Activated CD4-positive, alpha-beta T cell treated with anti-CD3 and anti-CD28 coated beads, Interleukin-2, amount 50 U/mL, for 16 hours (primary cell): ENCODE results near the gene DRP2.
"Not testable (repeated sequence)": the region's sequence is repeated elsewhere in the genome, so short reads cannot be mapped to it uniquely, and the experiment has no call there.

Experiments used
- DNase-seq: peaks from one replicate; pipeline ENCODE4 v3.0.0-alpha.2; 2020

Gene DRP2, protein sequence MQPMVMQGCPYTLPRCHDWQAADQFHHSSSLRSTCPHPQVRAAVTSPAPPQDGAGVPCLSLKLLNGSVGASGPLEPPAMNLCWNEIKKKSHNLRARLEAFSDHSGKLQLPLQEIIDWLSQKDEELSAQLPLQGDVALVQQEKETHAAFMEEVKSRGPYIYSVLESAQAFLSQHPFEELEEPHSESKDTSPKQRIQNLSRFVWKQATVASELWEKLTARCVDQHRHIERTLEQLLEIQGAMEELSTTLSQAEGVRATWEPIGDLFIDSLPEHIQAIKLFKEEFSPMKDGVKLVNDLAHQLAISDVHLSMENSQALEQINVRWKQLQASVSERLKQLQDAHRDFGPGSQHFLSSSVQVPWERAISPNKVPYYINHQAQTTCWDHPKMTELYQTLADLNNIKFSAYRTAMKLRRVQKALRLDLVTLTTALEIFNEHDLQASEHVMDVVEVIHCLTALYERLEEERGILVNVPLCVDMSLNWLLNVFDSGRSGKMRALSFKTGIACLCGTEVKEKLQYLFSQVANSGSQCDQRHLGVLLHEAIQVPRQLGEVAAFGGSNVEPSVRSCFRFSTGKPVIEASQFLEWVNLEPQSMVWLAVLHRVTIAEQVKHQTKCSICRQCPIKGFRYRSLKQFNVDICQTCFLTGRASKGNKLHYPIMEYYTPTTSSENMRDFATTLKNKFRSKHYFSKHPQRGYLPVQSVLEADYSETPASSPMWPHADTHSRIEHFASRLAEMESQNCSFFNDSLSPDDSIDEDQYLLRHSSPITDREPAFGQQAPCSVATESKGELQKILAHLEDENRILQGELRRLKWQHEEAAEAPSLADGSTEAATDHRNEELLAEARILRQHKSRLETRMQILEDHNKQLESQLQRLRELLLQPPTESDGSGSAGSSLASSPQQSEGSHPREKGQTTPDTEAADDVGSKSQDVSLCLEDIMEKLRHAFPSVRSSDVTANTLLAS

DNA sequence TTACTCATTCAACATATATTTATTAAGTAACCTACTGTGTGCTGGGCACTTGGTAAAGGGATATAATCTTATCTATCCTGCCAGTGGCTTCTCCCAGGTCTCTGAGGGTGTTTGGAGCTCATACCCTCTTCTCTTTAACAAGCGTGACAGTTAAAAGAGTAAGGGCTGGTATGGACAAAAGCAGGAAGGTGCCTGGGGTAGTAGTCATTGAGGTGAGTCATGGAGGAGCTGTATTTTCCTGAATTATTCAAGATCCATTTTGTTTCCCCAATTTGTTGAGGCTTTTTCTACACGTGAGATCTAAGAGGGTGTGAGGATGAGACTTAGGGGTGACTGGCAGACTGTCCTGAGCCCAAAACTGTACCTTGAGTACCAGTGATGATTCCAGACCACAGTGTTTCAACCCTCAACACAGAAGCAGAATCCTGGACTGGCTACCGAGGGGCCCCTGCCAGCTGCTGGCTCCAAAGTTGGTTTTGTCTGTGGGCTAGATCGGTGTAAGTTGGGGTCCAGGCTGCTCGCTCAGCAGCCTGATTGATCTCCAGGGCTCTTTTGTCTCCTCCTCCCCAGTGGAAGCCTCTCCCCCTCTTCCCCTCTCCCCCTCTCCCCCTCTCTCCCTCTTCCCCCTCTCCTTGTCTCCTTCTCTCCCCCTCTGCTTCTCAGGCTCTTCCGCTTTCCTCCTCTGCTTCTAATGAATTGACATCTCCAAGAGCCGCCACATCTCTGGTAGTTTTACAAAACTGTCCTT is at the start of gene DRP2:
TSS of gene DRP2 (plus strand) at position 671 of the 748 bp plus-strand sequence. CDS start 11,862 bp downstream, outside the sequence.
- no peak for DNase-seq

DNA sequence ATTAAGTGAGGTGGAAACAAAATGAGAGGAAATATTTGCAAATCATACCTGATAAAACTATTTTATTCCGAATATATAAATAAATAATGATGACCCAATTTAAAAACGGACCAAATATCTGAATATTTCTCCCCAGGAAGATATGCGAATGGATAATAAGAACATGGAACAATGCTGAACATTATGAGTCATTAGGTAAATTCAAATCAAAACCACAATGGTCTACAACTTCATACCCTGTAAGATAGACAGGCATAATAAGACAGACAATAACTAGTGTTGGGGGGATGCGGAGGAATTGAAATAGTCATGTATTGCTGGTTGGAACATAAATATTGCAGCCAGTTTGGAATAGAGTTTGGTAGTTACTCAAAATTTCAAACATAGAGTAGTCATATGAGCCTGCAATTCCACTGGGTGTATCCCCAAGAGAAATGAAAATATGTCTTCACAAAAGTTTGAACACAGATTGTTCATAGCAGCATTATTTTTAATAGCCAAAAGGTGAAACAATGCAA is 47.6 kb upstream of the DRP2 start:
- DNase-seq, result peak; percentile 1

DNA sequence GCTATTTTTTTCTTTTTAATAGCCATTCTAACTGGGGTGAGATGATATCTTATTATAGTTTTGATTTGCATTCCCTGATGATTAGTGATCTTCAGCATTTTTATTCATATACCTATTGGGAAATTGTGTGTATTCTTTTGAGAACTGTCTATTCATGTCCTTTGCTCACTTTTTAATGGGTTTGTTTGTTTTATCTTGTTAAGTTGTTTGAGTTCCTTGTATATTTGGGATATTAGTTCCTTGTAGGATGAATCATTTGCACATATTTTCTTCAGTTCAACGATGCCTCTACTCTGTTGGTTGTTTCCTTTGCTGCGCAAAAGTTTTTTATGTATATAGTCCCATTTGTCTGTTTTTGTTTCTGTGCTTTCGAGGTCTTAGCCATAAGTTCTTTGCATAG is 43.1 kb upstream of the DRP2 start:
- no peak for DNase-seq

DNA sequence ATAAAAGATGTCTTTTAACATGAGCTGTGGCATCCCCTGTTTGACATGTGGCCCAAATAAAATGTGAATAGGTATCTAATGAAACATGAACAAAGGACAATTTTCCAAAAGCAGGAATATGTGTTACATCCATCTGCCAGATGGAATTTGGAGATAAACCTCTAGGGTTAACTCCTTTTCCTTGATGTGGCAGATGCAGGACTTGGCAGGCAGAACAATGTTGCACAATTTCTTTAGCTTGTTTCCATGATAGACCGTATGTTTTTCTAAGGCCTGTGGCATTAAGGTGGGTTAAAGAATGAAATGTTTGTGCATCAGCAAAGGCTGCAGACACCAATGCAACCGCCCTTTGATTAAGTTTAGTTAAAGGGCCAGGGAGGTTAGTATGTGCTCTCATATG is 34.7 kb upstream of the DRP2 start:
- DNase-seq, result not testable (repeated sequence)

DNA sequence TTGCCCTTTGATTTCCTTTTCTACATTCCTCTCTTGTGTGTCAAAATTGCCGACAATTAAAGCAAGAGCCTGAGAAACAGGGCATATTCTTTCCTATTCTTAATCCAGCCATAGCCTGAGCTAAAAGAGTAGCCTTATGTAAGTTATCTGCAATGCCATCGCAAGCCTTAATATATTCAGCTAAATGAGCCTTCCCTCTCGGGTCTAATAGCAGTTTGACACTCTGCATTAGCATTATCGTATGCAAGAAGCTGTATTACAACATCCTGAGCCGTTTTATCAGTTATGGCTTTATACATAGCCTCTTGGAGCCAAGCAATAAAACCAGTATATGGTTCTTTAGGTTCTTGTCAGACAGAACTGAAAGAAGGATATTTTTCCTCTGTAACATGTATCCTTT is 31.6 kb upstream of the DRP2 start:
- not testable (repeated sequence) for DNase-seq

DNA sequence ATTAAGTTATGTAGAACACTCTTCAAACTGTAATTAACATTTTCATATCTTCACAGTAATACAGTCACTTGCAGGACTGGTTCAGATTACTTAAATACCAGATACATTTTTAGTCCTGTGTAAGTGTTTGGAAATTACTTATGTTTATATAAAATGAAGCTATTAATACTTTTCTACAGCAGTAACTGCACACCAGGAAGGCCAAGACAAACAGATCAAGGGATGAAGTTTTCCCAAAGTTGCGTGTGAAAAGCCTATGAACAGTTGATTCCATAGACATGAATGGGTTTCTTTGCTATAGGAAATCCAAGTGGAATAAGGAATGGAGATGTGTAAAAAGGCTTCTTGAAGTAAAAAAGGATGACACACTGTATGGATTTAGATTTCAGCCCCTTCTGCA is 28.9 kb upstream of the DRP2 start:
- DNase-seq, result no peak

DNA sequence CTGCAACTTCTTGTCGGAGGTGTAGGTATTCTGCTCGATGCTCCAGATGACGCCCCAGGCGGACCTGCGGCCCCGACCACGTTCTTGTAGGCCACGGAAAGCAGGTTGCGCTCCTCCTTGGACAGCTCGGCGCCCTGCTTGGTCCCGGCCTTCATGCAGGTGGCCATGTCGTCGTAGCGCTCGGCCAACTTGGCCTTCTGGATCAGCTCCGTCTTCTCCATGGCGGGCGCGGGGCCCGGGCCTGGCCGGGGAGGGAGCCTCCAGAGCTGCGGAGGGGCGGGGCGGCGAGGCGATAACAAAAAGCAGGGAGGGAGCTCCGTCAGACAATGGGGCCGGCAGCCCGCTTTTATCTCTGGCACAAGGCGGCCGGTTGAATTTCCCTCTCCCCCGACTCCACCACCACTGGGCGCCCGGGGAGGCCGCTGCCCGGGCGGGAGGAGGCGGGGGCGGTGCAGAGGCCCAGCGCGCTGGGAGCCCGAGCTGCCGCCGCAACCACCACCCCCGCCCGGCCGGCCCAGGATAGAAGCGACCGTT is 28.3 kb upstream of the DRP2 start:
- DNase-seq, result no peak

DNA sequence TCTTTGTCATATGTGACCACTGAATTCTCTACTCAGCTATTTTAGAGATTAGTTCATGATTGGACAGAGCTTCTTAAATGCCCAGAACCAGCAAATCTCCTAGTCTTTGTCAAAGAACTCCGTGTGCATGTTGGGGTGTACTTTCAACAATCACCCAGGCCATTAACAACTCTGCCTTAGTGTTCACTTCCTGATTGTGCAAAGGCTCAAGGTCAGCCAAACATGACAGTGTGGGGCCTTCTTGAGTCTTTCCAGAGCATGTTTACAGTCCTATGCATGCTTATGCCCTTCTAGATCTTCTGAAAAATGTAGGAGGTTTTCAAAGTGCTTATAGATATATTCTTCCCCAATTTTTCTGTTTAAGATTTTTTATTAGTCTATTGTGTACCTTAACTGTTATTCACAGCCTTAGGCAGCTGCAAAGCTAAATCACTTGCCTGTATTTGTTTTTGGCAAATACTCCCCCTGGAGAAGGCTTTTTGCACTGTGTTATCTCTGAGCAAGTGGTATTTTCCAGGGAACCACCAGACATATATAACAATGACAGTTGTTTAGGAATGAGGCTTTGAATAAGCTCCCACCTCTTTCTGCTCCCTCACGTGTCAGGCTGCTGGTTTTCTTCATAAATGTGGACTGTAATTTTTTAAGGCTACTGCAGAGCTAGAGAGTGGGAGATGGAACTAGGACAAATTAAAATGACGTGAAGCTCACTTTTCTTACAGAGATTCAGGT is 24.0 kb upstream of the DRP2 start:
- no peak for DNase-seq

DNA sequence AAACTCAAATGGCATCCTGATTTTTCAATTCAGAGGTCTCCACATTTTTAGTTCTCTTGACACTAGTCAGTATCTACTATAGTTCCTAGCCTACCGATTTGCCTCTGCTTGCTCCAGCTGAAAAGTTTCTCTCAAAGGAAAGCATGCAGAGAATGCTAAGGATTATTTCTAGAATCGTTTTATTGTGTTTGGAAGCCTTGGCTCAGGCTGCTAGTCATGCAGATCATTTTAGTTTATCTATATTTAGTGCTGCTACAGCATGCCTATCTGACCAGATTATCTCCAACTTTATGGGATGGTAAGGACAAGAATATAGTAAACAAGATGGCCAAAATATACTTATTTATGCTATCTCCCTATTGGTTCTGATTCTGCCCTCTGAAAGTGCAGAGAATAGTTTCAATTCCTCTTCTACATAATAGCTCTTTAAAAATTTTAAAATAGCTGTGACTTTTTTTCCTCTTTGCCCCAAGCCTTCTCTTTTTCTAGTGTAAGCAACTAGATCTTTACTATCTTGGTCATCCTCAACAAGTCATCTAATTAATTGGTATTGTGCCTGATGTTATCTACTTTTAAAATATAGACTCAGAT is 15.7 kb upstream of the DRP2 start:
- no peak for DNase-seq

DNA sequence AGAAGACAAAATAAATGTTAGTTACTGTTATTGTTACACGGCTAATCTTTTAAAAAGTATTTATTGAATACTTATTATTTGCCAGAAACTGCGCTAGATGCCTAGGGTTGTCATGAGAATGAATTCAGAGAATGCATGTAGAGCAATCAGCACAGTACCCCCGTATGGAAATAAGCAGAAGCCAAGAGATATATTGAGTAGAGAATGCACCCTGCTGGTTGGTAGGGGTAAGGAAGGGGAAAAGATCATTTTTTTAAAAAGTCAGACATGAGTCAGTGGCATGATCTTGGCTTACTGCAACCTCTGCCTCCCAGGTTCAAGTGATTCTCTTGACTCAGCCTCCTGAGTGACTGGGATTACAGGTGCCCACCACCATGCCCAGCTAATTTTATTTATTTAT is 13.1 kb upstream of the DRP2 start:
- peak; percentile 55 for DNase-seq

DNA sequence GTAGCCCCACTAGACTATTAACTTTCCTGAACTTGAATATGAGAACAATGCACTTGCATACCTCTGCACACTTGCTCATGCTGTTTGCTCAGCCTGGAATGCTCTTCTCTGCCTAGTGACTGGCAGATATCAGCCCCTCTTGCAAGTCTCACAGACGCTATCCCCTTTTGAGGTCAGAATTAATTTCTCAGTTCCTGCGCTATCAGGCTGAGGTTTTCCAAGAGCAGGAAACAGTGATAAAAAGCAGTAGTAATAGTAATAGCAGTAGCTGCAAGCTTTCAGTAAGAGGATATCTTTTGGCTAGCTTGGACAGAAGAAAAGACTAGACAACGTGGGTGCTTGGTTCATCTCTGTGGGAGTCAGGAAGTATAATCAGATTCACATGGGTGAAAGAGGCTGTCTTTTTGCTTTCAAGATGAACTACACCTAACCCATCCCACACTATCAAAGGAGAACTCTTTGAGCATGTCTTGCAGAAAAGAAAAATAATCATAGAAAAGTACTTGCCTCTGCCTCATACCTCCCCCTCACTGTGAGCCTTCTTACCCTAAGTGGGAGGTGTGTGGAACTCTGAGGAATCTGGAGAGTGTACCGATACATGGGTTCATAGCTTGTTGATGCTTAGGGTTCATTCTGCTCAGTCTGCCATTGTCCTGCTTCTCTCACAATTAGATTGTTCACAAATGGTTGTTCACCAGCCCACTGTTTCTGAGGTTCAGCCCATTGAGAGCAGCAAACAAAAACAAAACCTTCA is 11.3 kb upstream of the DRP2 start:
- peak; percentile 71 for DNase-seq

DNA sequence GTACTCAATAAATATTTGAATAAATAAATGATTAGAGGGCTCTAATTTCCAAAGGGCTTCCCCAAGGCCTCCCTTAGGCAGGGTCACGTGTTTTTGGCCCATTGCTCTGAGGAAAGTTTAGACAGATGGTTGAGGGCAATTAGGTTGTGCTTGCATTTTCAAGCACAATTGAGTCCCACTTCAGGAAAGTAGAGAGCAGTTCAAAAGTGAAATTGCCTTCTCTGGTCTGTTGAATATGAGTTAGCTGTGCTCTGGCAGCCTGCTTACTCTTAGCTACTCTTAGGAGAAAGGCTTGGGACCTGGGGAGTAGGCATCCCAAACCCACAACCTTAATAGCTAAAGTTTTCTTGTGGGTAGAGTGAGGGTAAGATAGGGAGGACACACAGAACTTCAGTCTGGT is 9.0 kb upstream of the DRP2 start:
- DNase-seq, result no peak

DNA sequence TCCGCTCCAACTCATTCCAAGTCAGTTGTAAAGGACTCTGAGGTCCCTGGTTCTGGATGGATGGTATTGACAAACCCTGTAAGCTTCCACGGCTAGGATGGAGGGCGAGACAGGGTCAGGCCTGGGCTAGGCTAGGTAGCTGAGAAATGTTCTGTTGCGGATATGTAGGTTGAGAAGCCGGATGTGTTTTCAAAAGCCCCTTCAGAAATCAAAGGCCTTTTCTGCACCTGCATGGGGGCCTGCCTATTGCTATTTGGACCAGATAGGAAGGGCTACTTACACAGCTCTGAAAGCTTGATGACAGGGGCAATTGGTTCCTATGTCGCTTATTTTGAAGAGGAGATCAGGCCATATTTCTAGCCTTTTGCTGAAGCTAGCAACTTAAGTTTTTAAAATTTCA is 1.9 kb upstream of the DRP2 start:
- no peak for DNase-seq

DNA sequence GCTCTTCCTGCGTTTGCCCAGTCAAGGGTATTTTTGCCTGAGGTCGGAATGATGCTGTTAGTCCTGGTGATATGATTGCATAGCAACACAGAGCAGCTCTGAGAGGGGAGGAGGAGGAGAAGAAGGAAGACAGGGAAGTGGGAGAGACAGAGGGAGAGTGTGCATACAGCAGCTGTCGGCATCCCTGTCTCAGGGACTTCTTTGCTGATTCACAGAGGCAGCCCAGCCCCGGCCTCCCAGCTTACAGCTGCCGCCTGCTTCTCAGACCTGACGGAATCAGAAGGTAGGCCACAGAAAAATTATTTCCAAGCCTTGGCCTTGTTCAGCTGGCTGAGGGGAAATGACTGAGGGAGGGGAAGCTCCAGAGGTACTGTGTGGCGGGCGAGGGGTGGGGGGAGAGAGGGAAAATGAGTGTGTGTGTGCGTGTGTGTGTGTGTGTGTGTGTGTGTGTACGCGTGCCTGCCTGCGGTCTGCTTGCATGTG is 319 bp downstream of the DRP2 start:
- DNase-seq, result no peak

DNA sequence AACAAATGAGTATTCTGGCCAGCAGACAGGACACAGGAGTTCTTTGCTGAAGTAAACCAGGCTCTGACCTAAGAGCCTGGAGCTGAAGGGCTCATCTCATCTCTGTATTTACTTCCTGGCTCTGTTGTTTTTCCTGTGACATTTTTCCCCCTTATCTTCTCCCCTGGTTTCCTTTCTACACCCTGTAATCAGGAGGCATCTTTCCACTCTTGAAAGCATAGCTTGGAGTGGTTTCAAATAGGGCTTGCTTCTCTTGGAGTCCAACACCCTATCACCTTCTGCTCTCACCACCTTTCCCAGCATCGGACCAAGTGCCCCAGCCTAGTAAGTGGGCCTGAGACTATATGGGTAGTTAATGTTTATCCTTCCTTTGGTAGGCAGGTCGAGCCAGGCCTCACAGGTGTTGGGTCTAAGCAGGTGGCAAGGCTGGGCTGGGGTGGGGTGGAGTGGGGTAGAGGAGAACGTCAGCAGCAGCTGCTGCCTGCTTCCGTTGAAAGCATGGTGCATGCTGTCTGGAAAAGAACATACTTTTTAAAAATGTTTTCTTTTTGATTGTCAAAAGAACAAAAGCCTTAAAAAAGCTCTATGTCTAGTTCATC is 1.2 kb downstream of the DRP2 start:
- DNase-seq, result no peak

DNA sequence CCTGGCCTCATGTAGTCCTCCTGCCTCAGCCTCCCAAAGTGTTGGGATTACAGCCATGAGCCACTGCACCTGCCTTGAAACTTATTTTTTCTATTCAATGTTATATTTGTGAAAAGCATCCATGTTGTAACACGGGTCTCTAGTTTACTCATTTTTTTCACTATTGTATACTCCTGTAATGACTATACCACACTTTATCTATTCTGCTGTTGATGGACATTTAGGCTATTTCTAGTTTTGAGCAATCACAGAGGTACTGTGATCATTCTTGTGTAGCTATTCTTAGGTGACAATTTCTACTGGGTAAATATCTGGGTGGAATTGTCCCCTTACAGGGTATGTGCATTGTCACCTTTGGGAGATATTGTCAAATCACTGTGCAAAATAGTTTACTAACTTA is 3.6 kb downstream of the DRP2 start:
- peak; percentile 28 for DNase-seq

DNA sequence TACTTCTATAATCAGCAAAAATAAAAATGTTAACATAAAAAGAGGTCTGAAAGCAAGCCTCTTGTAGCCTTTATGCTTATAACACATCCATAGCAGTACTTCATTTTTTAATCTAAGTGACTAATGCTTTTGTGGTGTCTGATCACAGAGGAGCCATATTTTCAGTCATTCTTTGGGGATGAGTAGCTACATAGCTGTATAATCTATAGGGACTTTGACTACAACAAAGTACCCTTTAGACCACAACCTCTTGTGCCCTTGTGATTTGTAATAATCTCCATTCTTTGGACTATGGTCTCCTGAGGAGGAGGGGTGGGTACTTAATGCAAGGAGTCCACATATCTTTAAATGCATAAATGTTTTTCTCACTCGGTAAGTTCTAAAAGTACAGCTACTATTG is 9.6 kb downstream of the DRP2 start:
- no peak for DNase-seq

DNA sequence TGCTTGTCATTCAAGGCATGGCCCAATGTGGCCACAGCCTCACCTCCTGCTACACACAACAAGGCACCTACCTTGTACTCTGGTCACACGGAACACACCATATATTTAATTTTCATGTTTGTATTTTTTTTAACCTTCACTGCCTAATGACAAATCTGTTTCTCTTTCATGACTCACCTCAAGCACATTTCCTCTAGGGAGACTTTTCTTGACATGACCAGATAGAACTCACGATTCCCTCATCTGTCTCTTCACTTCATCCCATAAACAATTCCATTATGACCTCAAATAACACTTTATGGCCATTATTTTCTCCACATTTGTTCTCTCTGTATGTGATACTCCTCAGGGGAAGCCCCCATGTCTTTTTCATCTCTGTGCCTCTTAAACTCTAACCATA is 11.1 kb downstream of the DRP2 start:
- DNase-seq, result no peak

DNA sequence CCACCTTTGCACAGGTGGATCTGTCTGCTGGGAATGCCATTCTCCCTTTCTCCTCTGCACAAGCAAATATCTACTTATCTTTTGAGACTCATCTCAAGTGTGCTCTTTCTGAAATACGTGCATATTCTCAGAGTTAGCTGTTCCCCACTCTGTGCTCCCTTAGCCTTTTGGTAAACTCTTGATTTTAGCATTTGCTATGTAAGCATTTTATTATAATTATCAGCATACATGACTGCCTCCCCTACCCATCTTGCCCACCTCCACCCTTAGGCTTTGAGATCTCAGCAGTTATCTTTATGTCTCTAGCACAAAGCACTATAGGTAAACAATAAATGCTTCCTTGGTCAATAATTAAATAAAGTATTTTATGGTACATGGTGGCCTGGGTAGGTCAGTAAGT is 11.5 kb downstream of the DRP2 start:
- no peak for DNase-seq

DNA sequence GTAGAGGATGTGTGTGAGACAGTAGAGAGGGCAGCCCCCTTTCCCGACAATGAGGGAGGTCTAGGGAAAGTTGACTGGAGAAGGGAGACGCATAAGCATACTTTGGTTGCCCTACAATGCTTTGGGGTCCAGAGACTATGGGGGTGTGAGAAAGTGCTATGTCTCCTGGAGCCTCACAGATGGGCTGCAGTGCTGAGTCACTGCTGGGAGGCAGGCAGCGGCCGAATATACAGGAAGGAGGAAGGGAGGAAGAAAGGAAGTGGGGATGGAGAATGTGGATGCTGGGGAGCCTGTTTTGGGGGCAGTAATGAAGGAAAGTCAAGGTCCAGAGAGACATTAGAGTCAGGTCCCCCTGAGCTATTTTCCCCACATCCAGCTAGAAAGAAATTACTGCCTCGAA is 12.7 kb downstream of the DRP2 start:
- DNase-seq, result no peak
